Measurements from ENCODE around the gene F11R.
"Not testable (repeated sequence)": the region's sequence is repeated elsewhere in the genome, so short reads cannot be mapped to it uniquely, and the experiment has no call there.

Gene F11R

GRCh38 chr1:161020509-161021164, at the start of gene F11R:
TSS of gene F11R (minus strand) at chr1:161021152. CDS start at chr1:161021073, 79 bp downstream.
- FAIRE-seq (no peak), DNase-seq (ENCODE audit: insufficient read length, low spot score) (no peak)
- no peak for TF ChIP-seq POLR2A (IDR thresholded peaks at IDR 0.05; ENCODE audit: low read depth, low read length)

GRCh38 chr1:161069731-161070270, 48.8 kb upstream of the F11R start, which contains the start of gene ARHGAP30:
TSS of gene ARHGAP30 (minus strand) at chr1:161069891. CDS start at chr1:161069624, 267 bp downstream.
- no peak for TF ChIP-seq POLR2A (IDR thresholded peaks at IDR 0.05; ENCODE audit: low read depth, low read length)
- FAIRE-seq (no peak), DNase-seq (ENCODE audit: insufficient read length, low spot score) (no peak)

GRCh38 chr1:161069241-161069640, 48.3 kb upstream of the F11R start:
- TF ChIP-seq POLR2A (IDR thresholded peaks at IDR 0.05; ENCODE audit: low read depth, low read length) = no peak
- no peak for FAIRE-seq
- no peak for DNase-seq (ENCODE audit: insufficient read length, low spot score)

GRCh38 chr1:161068306-161069234, 47.6 kb upstream of the F11R start:
- no peak for DNase-seq (ENCODE audit: insufficient read length, low spot score)
- FAIRE-seq = no peak
- TF ChIP-seq POLR2A (IDR thresholded peaks at IDR 0.05; ENCODE audit: low read depth, low read length) = no peak

GRCh38 chr1:161066694-161067093, 45.7 kb upstream of the F11R start:
- TF ChIP-seq POLR2A (IDR thresholded peaks at IDR 0.05; ENCODE audit: low read depth, low read length) = no peak
- FAIRE-seq = no peak

GRCh38 chr1:161065681-161066080, 44.7 kb upstream of the F11R start:
- DNase-seq (ENCODE audit: insufficient read length, low spot score); FAIRE-seq: not testable (repeated sequence)

More at GRCh38 chr1:161066694-161067093, 45.7 kb upstream of the F11R start:
- no peak for DNase-seq (ENCODE audit: insufficient read length, low spot score)

GRCh38 chr1:161063936-161064335, 43.0 kb upstream of the F11R start:
- FAIRE-seq; DNase-seq (ENCODE audit: insufficient read length, low spot score): not testable (repeated sequence)

- no peak for DNase-seq (ENCODE audit: insufficient read length, low spot score)
- no peak for FAIRE-seq
- no peak for TF ChIP-seq POLR2A (IDR thresholded peaks at IDR 0.05; ENCODE audit: low read depth, low read length)
Measured at GRCh38 chr1:161061419-161061818, 40.5 kb upstream of the F11R start.

- DNase-seq (ENCODE audit: insufficient read length, low spot score) = no peak
- no peak for TF ChIP-seq POLR2A (IDR thresholded peaks at IDR 0.05; ENCODE audit: low read depth, low read length)
- no peak for FAIRE-seq
Measured at GRCh38 chr1:161059293-161059692, 38.3 kb upstream of the F11R start.

- no peak for FAIRE-seq
- no peak for TF ChIP-seq POLR2A (IDR thresholded peaks at IDR 0.05; ENCODE audit: low read depth, low read length)
- no peak for DNase-seq (ENCODE audit: insufficient read length, low spot score)
Measured at GRCh38 chr1:161054805-161055204, 33.9 kb upstream of the F11R start.

GRCh38 chr1:161054232-161054631, 33.3 kb upstream of the F11R start:
- FAIRE-seq (no peak), DNase-seq (ENCODE audit: insufficient read length, low spot score) (no peak)

GRCh38 chr1:161052899-161053298, 31.9 kb upstream of the F11R start:
- DNase-seq (ENCODE audit: insufficient read length, low spot score) (no peak), FAIRE-seq (no peak)
- TF ChIP-seq POLR2A (IDR thresholded peaks at IDR 0.05; ENCODE audit: low read depth, low read length) = no peak

More at GRCh38 chr1:161054232-161054631, 33.3 kb upstream of the F11R start:
- TF ChIP-seq POLR2A (IDR thresholded peaks at IDR 0.05; ENCODE audit: low read depth, low read length) = no peak

- DNase-seq (ENCODE audit: insufficient read length, low spot score) = no peak
- FAIRE-seq = no peak
- TF ChIP-seq POLR2A (IDR thresholded peaks at IDR 0.05; ENCODE audit: low read depth, low read length) = no peak
Measured at GRCh38 chr1:161051219-161051618, 30.3 kb upstream of the F11R start.

GRCh38 chr1:161048949-161049722, 28.2 kb upstream of the F11R start:
- FAIRE-seq (no peak), DNase-seq (ENCODE audit: insufficient read length, low spot score) (no peak)
- no peak for TF ChIP-seq POLR2A (IDR thresholded peaks at IDR 0.05; ENCODE audit: low read depth, low read length)
